LNCaP clone FGC (cell line): ENCODE measurements around the gene CDY2B.
"Not testable (repeated sequence)": the region's sequence is repeated elsewhere in the genome, so short reads cannot be mapped to it uniquely, and the experiment has no call there.

Source experiments
- DNase-seq: peaks from one replicate; pipeline ENCODE4 v3.0.0-alpha.2; 2011; ENCODE audit warnings: low read depth
- H3K4me3 ChIP-seq: 2 replicates; pipeline ENCODE4 v1.5.1; 2011; ENCODE audit warnings: mild to moderate bottlenecking, low read depth, low read length, control low read depth

The CDY2B gene

GRCh38 chrY:17880120-17880519, at the start of gene CDY2B:
CDY2B (minus strand) TSS chrY:17880220; CDS start chrY:17879892, 328 bp downstream.
- not testable (repeated sequence) for DNase-seq

GRCh38 chrY:17908009-17908408, 28.0 kb upstream of the CDY2B start:
- not testable (repeated sequence) for DNase-seq, H3K4me3 ChIP-seq

More at GRCh38 chrY:17880120-17880519, at the start of gene CDY2B:
- H3K4me3 ChIP-seq: not testable (repeated sequence)

GRCh38 chrY:17907351-17907750, 27.3 kb upstream of the CDY2B start:
- H3K4me3 ChIP-seq, DNase-seq: not testable (repeated sequence)

- not testable (repeated sequence) for DNase-seq, H3K4me3 ChIP-seq
Measured at GRCh38 chrY:17881697-17882096, 1.7 kb upstream of the CDY2B start.

GRCh38 chrY:17876767-17877166, 3.3 kb downstream of the CDY2B start:
- not testable (repeated sequence) for DNase-seq, H3K4me3 ChIP-seq

GRCh38 chrY:17875401-17875800, 4.6 kb downstream of the CDY2B start:
- not testable (repeated sequence) for H3K4me3 ChIP-seq, DNase-seq

- H3K4me3 ChIP-seq, DNase-seq: not testable (repeated sequence)
Measured at GRCh38 chrY:17871194-17871903, 8.7 kb downstream of the CDY2B start.

- not testable (repeated sequence) for DNase-seq, H3K4me3 ChIP-seq
Measured at GRCh38 chrY:17870737-17871136, 9.3 kb downstream of the CDY2B start.

GRCh38 chrY:17867850-17868249, 12.2 kb downstream of the CDY2B start:
- not testable (repeated sequence) for DNase-seq, H3K4me3 ChIP-seq

GRCh38 chrY:17860634-17861033, 19.4 kb downstream of the CDY2B start:
- H3K4me3 ChIP-seq, DNase-seq: not testable (repeated sequence)

GRCh38 chrY:17856963-17857848, 22.8 kb downstream of the CDY2B start:
- H3K4me3 ChIP-seq, DNase-seq: not testable (repeated sequence)

- DNase-seq, H3K4me3 ChIP-seq: not testable (repeated sequence)
Measured at GRCh38 chrY:17856508-17856907, 23.5 kb downstream of the CDY2B start.

GRCh38 chrY:17849131-17849530, 30.9 kb downstream of the CDY2B start:
- DNase-seq: not testable (repeated sequence)

GRCh38 chrY:17832149-17832548, 47.9 kb downstream of the CDY2B start:
- H3K4me3 ChIP-seq, DNase-seq: not testable (repeated sequence)

More at GRCh38 chrY:17849131-17849530, 30.9 kb downstream of the CDY2B start:
- H3K4me3 ChIP-seq: not testable (repeated sequence)
